B cell (primary cell): ENCODE data around the gene RPUSD2. TPM values are rescaled to one million over a fixed set of nuclear protein-coding genes. Genes with fewer than 3 reads are reported as not detected.

Experiments
- ATAC-seq: fragments of 200-7000 bp; cut with Tn5 transposase; one replicate; pipeline ENCODE4 v1.10.0; 2021; ENCODE audit warnings: low read depth, mild to moderate bottlenecking, moderate number of reproducible peaks, moderate library complexity
- CTCF ChIA-PET: fragments of 350-600 bp; sonication (Branson Sonifier 250); formaldehyde crosslinking; loops from one replicate; lab custom pipeline; 2021; ENCODE audit warnings: antibody characterized with exemption, inconsistent platforms; lab: Charles Lee
- POLR2A ChIA-PET: fragments of 350-600 bp; sonication (Branson Sonifier 250); formaldehyde crosslinking; loops from one replicate; lab custom pipeline; 2021; ENCODE audit warnings: antibody characterized with exemption; lab: Charles Lee
- DNase-seq: peaks from one replicate; pipeline ENCODE4 v3.0.0; 2013
- H2AFZ ChIP-seq: 2 replicates; pipeline ENCODE4 v1.6.1; 2012; ENCODE audit warnings: mild to moderate bottlenecking, low read depth, low read length; ENCODE audit not compliant: insufficient read depth, poor library complexity, severe bottlenecking
- H3K27ac ChIP-seq, 2 donors: 1 replicate in 1 of 2; 2 replicates in 1 of 2; pipeline ENCODE4 v1.5.1; 2012 to 2013; ENCODE audit warnings: low read length in 2 of 2, mild to moderate bottlenecking in 2 of 2, moderate library complexity in 1 of 2
- H3K27me3 ChIP-seq, 4 experiments: fragments of 200-600 bp in 1 of 4; sonication (generic) in 1 of 4; replicated peaks in 1 of 4; 1 replicate in 2 of 4; 2 replicates in 2 of 4; pipeline versions ENCODE4 v1.6.1 to v1.7.0; 2013 to 2016; ENCODE audit warnings: low read length in 3 of 4, mild to moderate bottlenecking in 2 of 4, mixed read lengths in 1 of 4, moderate library complexity in 1 of 4; ENCODE audit not compliant: insufficient read depth in 4 of 4, control insufficient read depth in 3 of 4; ENCODE audit errors: control extremely low read depth in 1 of 4
- H3K36me3 ChIP-seq, 2 experiments: replicated peaks in 1 of 2; 1 replicate in 1 of 2; 2 replicates in 1 of 2; pipeline versions ENCODE4 v1.6.1 to v1.7.1; 2013; ENCODE audit warnings: low read length in 1 of 2; ENCODE audit not compliant: insufficient read depth in 2 of 2, control insufficient read depth in 1 of 2; ENCODE audit errors: control extremely low read depth in 1 of 2, extremely low read depth in 1 of 2
- H3K4me1 ChIP-seq, 2 donors: fragments of 200-600 bp in 1 of 2; sonication (generic) in 1 of 2; 1 replicate in 1 of 2; 2 replicates in 1 of 2; pipeline versions ENCODE4 v1.5.1 to v1.6.1; 2013 to 2017; ENCODE audit warnings: low read length in 2 of 2; ENCODE audit not compliant: control insufficient read depth in 2 of 2, insufficient read depth in 2 of 2
- H3K4me2 ChIP-seq: replicated peaks from 2 replicates; pipeline ENCODE3; 2012; ENCODE audit warnings: mild to moderate bottlenecking, low read depth, low read length; ENCODE audit not compliant: poor library complexity, severe bottlenecking
- H3K4me3 ChIP-seq, 5 experiments: fragments of 200-600 bp in 1 of 5; sonication (generic) in 1 of 5; 1 replicate in 3 of 5; 2 replicates in 2 of 5; pipeline versions ENCODE4 v1.5.1 to v1.7.0; 2011 to 2016; ENCODE audit warnings: low read length in 4 of 5, mild to moderate bottlenecking in 4 of 5, low read depth in 2 of 5, control low read depth in 1 of 5, moderate library complexity in 1 of 5; ENCODE audit not compliant: insufficient read depth in 1 of 5; ENCODE audit errors: control extremely low read depth in 1 of 5, extremely low read depth in 1 of 5
- H3K79me2 ChIP-seq: fragments of 200-600 bp; sonication (generic); one replicate; pipeline ENCODE4 v1.6.0; 2016; ENCODE audit warnings: low read length; ENCODE audit not compliant: control insufficient read depth, insufficient read depth
- H3K9ac ChIP-seq: fragments of 200-600 bp; sonication (generic); 2 replicates; pipeline ENCODE4 v1.6.1; 2017; ENCODE audit warnings: mild to moderate bottlenecking, low read length, moderate library complexity
- H3K9me3 ChIP-seq, 3 donors: one replicate each; pipeline versions ENCODE4 v1.6.1 to v1.7.1; 2013; ENCODE audit warnings: low read length in 2 of 3; ENCODE audit not compliant: control insufficient read depth in 2 of 3, insufficient read depth in 1 of 3; ENCODE audit errors: control extremely low read depth in 1 of 3
- H4K20me1 ChIP-seq: 2 replicates; pipeline ENCODE4 v1.6.0; 2012; ENCODE audit warnings: mild to moderate bottlenecking, low read length; ENCODE audit not compliant: insufficient read depth, control insufficient read depth, poor library complexity, severe bottlenecking
- H3K27ac Mint-ChIP-seq: one replicate; pipeline ENCODE4 v1.8.0; 2021; ENCODE audit warnings: mixed read lengths
- H3K27me3 Mint-ChIP-seq: one replicate; pipeline ENCODE4 v1.8.0; 2021; ENCODE audit warnings: mixed read lengths
- H3K4me1 Mint-ChIP-seq: one replicate; pipeline ENCODE4 v1.8.0; 2021; ENCODE audit warnings: mixed read lengths
- H3K4me3 Mint-ChIP-seq: one replicate; pipeline ENCODE4 v1.8.0; 2021; ENCODE audit warnings: mixed read lengths
- H3K9me3 Mint-ChIP-seq: one replicate; pipeline ENCODE4 v1.8.0; 2022; ENCODE audit warnings: mixed read lengths; ENCODE audit not compliant: insufficient read depth
- EZH2 ChIP-seq: IDR thresholded peaks from 2 replicates; pipeline ENCODE4 v1.6.1; 2012; ENCODE audit warnings: borderline replicate concordance, low read depth, mild to moderate bottlenecking, moderate library complexity, low read length; ENCODE audit not compliant: insufficient read depth, poor library complexity, severe bottlenecking
- WGBS: methylation state at CpG from one replicate; pipeline ENCODE4 v1.1.5; 2013; ENCODE audit warnings: missing lambda C conversion rate; ENCODE audit not compliant: insufficient coverage; 5-methylcytosine and 5-hydroxymethylcytosine counted together
- intact Hi-C: fragments of 100-400 bp; cut with micrococcal nuclease; formaldehyde crosslinking; loops from one replicate; pipeline ENCODE4 v1.10.0; 2022
- polyA plus RNA-seq: library from polyadenylated mRNA; depleted of rRNA; stranded (reverse); fragments of >200 nt; gene quantifications from 2 replicates; pipeline ENCODE4 v1.2.3, GENCODE V29; 2012
- total RNA-seq, 2 donors: library from RNA; stranded (reverse); fragments of 120-200 nt in 1 of 2; gene quantifications; 1 replicate in 1 of 2; 2 replicates in 1 of 2; pipeline versions ENCODE4 v1.2.3 to v1.2.4, GENCODE V29; 2013 to 2022
- TF ChIP-seq, protein P1 (sequence below): fragments of 200-600 bp; IDR thresholded peaks from one replicate; pipeline ENCODE4 v1.8.0; 2022; ENCODE audit warnings: antibody characterized with exemption, mild to moderate bottlenecking

Gene RPUSD2
- total and polyA plus RNA-seq, 2 donors (not counting 1 experiment from before 2014, with no cell fraction given), result 9.8 to 21.1 TPM

GRCh38 chr15:40565333-40566238, 3.5 kb upstream of the RPUSD2 start:
- H2AFZ ChIP-seq, result peak overlapping the region; percentile 84
- H3K4me3 ChIP-seq, result peak overlapping the region; percentile 81 to 100 (median 89)
- TF ChIP-seq, protein P1, sequence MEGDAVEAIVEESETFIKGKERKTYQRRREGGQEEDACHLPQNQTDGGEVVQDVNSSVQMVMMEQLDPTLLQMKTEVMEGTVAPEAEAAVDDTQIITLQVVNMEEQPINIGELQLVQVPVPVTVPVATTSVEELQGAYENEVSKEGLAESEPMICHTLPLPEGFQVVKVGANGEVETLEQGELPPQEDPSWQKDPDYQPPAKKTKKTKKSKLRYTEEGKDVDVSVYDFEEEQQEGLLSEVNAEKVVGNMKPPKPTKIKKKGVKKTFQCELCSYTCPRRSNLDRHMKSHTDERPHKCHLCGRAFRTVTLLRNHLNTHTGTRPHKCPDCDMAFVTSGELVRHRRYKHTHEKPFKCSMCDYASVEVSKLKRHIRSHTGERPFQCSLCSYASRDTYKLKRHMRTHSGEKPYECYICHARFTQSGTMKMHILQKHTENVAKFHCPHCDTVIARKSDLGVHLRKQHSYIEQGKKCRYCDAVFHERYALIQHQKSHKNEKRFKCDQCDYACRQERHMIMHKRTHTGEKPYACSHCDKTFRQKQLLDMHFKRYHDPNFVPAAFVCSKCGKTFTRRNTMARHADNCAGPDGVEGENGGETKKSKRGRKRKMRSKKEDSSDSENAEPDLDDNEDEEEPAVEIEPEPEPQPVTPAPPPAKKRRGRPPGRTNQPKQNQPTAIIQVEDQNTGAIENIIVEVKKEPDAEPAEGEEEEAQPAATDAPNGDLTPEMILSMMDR, result no peak
- TF ChIP-seq EZH2, result no peak
- 61% methylated on average over 14 of the region's 20 CpGs for WGBS
- Mint-ChIP-seq H3K27ac (peak overlapping the region; percentile 86), H3K4me1 (peaks cover 64% of the 10 kb centered on the region), H3K27me3 (no peaks in the 10 kb centered on the region), H3K9me3 (no peaks in the 10 kb centered on the region), H3K4me3 (peak overlapping the region; percentile 82)
- DNase-seq, result no peak
- H3K27ac ChIP-seq, result peak overlapping the region; percentile 35 to 97
- no peaks in the 10 kb centered on the region for H3K27me3 ChIP-seq
- H3K9me3 ChIP-seq, result no peaks in the 10 kb centered on the region
- intact Hi-C loops, result loop anchor here (1.0 to 10.0 kb wide), 6 partner anchors 15 to 549 kb away; partner anchors contain the start of genes BAHD1, INO80, KNL1 and VPS18
- no peak for ATAC-seq
- H3K4me2 ChIP-seq, result peak overlapping the region; percentile 82
- H3K9ac ChIP-seq, result peak overlapping the region; percentile 88
- peaks cover 12% of the 10 kb centered on the region for H4K20me1 ChIP-seq
- H3K4me1 ChIP-seq, result peaks cover 52 to 57% of the 10 kb centered on the region in 2 donors
- H3K36me3 ChIP-seq, result peaks cover 1 to 18% of the 10 kb centered on the region in 2 experiments
- ChIA-PET POLR2A (interaction anchor here (0.6 to 1.3 kb wide), 9 partner anchors 10 to 278 kb away, joined by 3 to 9 read pairs (median 4); partner anchors contain the start of genes RAD51 and SPINT1), CTCF (interaction anchor here (0.5 to 3.0 kb wide), 12 partner anchors 14 to 337 kb away, joined by 3 to 32 read pairs (median 3); no protein-coding TSS in a partner anchor)
- peaks cover 72% of the 10 kb centered on the region for H3K79me2 ChIP-seq
